Body of pancreas (tissue), 4 donors: ENCODE measurements around the gene RANBP1.

Source experiments
- POLR2A ChIP-seq, 3 donors: fragments of 450-650 bp; IDR thresholded peaks; one replicate each; pipeline ENCODE4 v1.6.1; 2016; ENCODE audit warnings: antibody characterized with exemption in 3 of 3, mild to moderate bottlenecking in 2 of 3
- TF ChIP-seq, protein P1 (sequence below), 7 experiments: fragments of 450-650 bp in 4 of 7; fragments of 200-600 bp in 3 of 7; sonication (generic) in 3 of 7; IDR thresholded peaks; one replicate each; pipeline ENCODE4 v1.5.1; 2016 to 2019; ENCODE audit warnings: antibody characterized with exemption in 7 of 7

DNA sequence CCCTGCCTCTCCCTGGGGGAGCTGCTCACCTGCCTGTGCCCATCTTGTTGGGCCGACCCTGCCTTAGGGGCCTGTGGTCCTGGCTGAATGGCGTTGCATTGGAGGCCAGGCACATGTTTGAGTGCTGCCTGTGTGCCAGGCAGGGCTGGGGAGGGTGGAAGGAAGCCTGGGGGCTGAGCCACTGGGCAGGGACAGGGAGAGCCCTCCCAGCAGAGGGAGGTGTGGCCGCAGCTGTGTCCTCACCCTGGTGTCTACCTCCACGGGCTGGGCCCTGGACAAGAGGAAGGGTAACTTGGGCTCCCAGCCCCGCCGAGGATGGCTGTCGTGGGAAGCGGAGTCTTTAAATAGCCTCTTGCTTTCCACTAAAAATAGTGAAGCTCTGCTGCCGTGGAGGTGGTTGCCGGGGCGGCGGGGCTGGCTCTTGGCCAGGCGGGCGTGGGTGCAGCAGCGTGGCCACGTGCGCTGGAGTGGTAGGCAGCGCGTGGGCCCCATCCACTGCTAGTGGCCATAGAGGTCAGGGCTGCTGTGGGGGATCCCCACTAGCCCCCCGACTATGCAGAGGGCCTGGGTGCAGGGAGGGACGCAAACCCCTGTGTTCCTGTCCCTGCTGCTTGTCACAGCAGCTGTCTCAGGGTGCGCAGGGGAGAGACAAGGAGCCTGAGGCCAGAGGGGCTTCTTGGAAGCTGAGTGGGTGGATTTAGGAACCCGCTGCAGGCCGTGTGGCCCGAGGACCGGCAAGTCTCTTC is 21.9 kb downstream of the RANBP1 start:
- TF ChIP-seq POLR2A (IDR thresholded peaks at IDR 0.05), result no peak
- TF ChIP-seq, protein P1, sequence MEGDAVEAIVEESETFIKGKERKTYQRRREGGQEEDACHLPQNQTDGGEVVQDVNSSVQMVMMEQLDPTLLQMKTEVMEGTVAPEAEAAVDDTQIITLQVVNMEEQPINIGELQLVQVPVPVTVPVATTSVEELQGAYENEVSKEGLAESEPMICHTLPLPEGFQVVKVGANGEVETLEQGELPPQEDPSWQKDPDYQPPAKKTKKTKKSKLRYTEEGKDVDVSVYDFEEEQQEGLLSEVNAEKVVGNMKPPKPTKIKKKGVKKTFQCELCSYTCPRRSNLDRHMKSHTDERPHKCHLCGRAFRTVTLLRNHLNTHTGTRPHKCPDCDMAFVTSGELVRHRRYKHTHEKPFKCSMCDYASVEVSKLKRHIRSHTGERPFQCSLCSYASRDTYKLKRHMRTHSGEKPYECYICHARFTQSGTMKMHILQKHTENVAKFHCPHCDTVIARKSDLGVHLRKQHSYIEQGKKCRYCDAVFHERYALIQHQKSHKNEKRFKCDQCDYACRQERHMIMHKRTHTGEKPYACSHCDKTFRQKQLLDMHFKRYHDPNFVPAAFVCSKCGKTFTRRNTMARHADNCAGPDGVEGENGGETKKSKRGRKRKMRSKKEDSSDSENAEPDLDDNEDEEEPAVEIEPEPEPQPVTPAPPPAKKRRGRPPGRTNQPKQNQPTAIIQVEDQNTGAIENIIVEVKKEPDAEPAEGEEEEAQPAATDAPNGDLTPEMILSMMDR (IDR thresholded peaks at IDR 0.05), result no peak
